Neural crest cell (in vitro differentiated cells): ENCODE data around the gene UGT1A9. TPM values are rescaled to one million over a fixed set of nuclear protein-coding genes. Genes with fewer than 3 reads are reported as not detected.
A peak's percentile ranks its signal among the peaks of the same experiment; 100 is the strongest.

Experiments
- DNase-seq: peaks from one replicate; pipeline ENCODE4 v3.0.0; 2021; ENCODE audit warnings: low read depth, mixed read lengths, low spot score
- H3K27ac Mint-ChIP-seq: one replicate; pipeline ENCODE4 v1.8.0; 2021; ENCODE audit warnings: mild to moderate bottlenecking, mixed read lengths; ENCODE audit not compliant: unreplicated experiment
- H3K27me3 Mint-ChIP-seq: 2 replicates; pipeline ENCODE4 v1.8.0; 2021; ENCODE audit warnings: low read depth, mild to moderate bottlenecking, mixed read lengths
- H3K36me3 Mint-ChIP-seq: 2 replicates; pipeline ENCODE4 v1.8.0; 2021; ENCODE audit warnings: low read depth, mild to moderate bottlenecking, mixed read lengths
- H3K4me1 Mint-ChIP-seq: 2 replicates; pipeline ENCODE4 v1.8.0; 2021; ENCODE audit warnings: mixed read lengths
- H3K4me3 Mint-ChIP-seq: one replicate; pipeline ENCODE4 v1.8.0; 2021; ENCODE audit warnings: mild to moderate bottlenecking, mixed read lengths
- H3K9me3 Mint-ChIP-seq: 2 replicates; pipeline ENCODE4 v1.8.0; 2021; ENCODE audit warnings: mixed read lengths
- CTCF ChIP-seq: fragments of 200-600 bp; sonication (generic); conservative IDR thresholded peaks from 2 replicates; pipeline ENCODE4 v1.5.0; 2021; ENCODE audit warnings: antibody characterized with exemption, mild to moderate bottlenecking
- total RNA-seq: library from RNA; stranded (reverse); gene quantifications from 2 replicates; pipeline ENCODE4 v1.2.1, GENCODE V29; 2021

Gene UGT1A9
- total RNA-seq, 1 donor from 2014 or later = not detected

- Mint-ChIP-seq H3K9me3 (peaks cover 5% of the 10 kb centered on the region), H3K4me3 (no peak overlapping the region), H3K36me3 (peaks cover 2% of the 10 kb centered on the region), H3K27me3 (no peaks in the 10 kb centered on the region), H3K27ac (peak overlapping the region; percentile 70), H3K4me1 (peaks cover 16% of the 10 kb centered on the region)
- DNase-seq = no peak
- no peak for TF ChIP-seq CTCF
Measured at GRCh38 chr2:233769260-233769659, 97.6 kb downstream of the UGT1A9 start.

GRCh38 chr2:233772153-233772552 is 100.5 kb downstream of the UGT1A9 start:
- H3K27me3 Mint-ChIP-seq = no peaks in the 10 kb centered on the region
- DNase-seq = no peak
- no peak overlapping the region for H3K27ac Mint-ChIP-seq
- peaks cover 11% of the 10 kb centered on the region for H3K9me3 Mint-ChIP-seq
- H3K4me1 Mint-ChIP-seq = peaks cover 16% of the 10 kb centered on the region
- peaks cover 2% of the 10 kb centered on the region for H3K36me3 Mint-ChIP-seq
- no peak for TF ChIP-seq CTCF
- no peak overlapping the region for H3K4me3 Mint-ChIP-seq

DNA sequence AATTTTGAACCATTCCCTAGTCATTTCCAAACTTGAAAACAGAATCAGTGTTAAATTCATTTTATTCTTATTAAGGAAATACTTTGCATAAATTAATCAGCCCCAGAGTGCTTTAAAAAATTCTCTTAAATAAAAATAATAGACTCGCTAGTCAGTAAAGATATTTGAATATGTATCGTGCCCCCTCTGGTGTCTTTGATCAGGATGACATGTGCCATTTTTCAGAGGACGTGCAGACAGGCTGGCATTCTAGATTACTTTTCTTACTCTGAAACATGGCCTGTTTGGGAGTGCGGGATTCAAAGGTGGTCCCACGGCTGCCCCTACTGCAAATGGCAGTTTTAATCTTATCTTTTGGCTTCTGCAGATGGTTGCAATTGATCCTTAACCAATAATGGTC is 100.9 kb downstream of the UGT1A9 start:
- peaks cover 12% of the 10 kb centered on the region for H3K4me1 Mint-ChIP-seq
- TF ChIP-seq CTCF = no peak
- H3K9me3 Mint-ChIP-seq = peaks cover 11% of the 10 kb centered on the region
- peaks cover 2% of the 10 kb centered on the region for H3K36me3 Mint-ChIP-seq
- H3K27me3 Mint-ChIP-seq = no peaks in the 10 kb centered on the region
- H3K27ac Mint-ChIP-seq = no peak overlapping the region
- H3K4me3 Mint-ChIP-seq = no peak overlapping the region
- DNase-seq = no peak

DNA sequence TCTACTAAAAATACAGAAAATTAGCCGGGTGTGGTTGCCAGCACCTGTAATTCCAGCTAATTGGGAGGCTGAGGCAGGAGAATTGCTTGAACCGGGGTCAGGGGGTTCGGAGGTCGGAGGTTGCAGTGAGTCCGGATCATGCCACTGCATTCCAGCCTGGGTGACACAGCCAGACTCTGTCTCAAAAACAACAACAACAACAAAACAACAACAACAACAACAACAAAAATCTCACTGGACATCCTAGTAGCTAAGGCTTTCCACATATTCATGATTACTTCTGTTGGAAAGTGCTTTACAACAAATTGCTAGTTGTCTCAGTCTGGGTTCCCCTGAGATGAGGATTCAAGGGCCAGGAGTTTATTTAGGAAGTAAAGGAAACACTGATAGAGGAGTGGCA is 102.2 kb downstream of the UGT1A9 start:
- DNase-seq = no peak
- H3K4me1 Mint-ChIP-seq = peaks cover 5% of the 10 kb centered on the region
- no peak overlapping the region for H3K27ac Mint-ChIP-seq
- no peak overlapping the region for H3K4me3 Mint-ChIP-seq
- no peaks in the 10 kb centered on the region for H3K27me3 Mint-ChIP-seq
- no peak for TF ChIP-seq CTCF
- H3K9me3 Mint-ChIP-seq = peaks cover 9% of the 10 kb centered on the region
- H3K36me3 Mint-ChIP-seq = peaks cover 2% of the 10 kb centered on the region

DNA sequence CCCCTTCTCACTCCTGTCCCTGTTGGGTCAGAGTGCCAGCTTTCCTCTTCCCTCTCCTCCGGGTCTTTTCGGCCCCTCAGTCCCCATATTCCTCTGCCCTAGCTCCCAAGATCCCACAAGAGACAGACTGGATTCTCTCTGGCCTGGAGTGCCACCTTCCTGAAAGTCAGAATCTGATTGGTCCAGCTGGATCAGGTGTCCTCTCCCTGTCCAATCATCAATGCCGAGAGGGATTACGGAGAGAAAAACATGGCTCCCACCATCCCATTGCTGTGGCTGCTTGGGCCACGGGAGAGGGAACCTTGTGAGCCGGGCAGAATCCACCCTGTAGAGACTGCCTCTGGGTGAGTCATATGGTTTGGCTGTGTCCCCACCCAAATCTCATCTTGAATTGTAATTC is 103.7 kb downstream of the UGT1A9 start:
- Mint-ChIP-seq H3K36me3 (no peaks in the 10 kb centered on the region), H3K9me3 (peaks cover 9% of the 10 kb centered on the region), H3K4me1 (peaks cover 5% of the 10 kb centered on the region), H3K4me3 (no peak overlapping the region), H3K27me3 (no peaks in the 10 kb centered on the region), H3K27ac (no peak overlapping the region)
- TF ChIP-seq CTCF = no peak
- no peak for DNase-seq

DNA sequence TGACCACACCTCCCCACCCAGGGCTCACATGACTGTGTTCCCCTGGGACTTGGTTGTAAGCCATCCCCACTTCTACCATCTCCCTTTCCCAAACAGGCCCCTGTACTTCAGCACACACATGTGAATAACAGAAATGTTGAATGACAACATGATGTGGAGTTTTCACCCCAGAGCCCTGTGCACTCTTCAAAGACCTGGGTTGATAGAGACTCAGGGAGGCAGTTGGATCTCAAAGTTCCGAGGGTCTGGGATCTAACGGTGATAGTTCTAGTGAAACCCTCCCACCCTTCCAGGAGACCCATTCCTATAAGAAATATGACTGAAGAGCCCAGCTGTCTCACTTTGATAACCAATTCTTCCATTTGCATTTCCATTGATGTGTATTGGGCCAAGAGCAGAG is 106.3 kb downstream of the UGT1A9 start, which contains the start of gene MROH2A:
Gene MROH2A, plus strand, starts transcription at position 301 of the 400 bp plus-strand sequence. CDS start 1,029 bp downstream, outside the sequence.
- Mint-ChIP-seq H3K4me3 (no peak within 1 kb of the TSS), H3K27ac (no peak within 1 kb of the TSS), H3K4me1 (peaks cover under 1% of the 10 kb centered on the region), H3K27me3 (peaks cover 3% of the 10 kb centered on the region), H3K36me3 (no peaks in the 10 kb centered on the region), H3K9me3 (peaks cover 9% of the 10 kb centered on the region)
- no peak for TF ChIP-seq CTCF
- no peak for DNase-seq
